Measurements from ENCODE around the gene COX4I2. TPM values are rescaled to one million over a fixed set of nuclear protein-coding genes. Genes with fewer than 3 reads are reported as not detected.

The COX4I2 gene
- total RNA-seq, 3 donors from 2014 or later = 0.63 to 0.90 (median 0.76) TPM

DNA sequence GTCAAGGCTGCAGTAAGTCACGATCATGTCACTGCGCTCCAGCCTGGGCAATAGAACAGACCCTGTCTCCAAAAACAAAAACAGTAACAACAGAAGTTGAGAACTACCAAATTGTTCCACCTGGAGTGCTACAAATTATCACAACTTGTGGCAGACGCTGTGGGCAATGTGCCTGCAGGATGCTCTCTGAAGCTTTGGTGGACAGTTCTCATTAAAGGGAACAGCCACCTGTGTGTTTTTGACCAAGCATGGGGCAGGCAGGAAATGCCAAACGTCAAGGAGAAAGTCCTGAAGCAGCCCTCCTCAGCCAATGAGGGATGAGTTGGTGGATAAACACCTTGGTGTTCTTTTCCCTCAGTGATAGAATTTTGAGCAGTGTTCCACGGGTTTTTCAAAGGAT, 15.8 kb downstream of the COX4I2 start:
- Histone ChIP-seq H3K4me1 (ENCODE audit: low read depth) (no peaks in the 10 kb centered on the region), H3K9me3 (no peaks in the 10 kb centered on the region), H3K4me3 (no peak overlapping the region), H3K36me3 (ENCODE audit: low read depth) (no peaks in the 10 kb centered on the region)
- ATAC-seq (no peak), DNase-seq (no peak)
- TF ChIP-seq, protein P1, sequence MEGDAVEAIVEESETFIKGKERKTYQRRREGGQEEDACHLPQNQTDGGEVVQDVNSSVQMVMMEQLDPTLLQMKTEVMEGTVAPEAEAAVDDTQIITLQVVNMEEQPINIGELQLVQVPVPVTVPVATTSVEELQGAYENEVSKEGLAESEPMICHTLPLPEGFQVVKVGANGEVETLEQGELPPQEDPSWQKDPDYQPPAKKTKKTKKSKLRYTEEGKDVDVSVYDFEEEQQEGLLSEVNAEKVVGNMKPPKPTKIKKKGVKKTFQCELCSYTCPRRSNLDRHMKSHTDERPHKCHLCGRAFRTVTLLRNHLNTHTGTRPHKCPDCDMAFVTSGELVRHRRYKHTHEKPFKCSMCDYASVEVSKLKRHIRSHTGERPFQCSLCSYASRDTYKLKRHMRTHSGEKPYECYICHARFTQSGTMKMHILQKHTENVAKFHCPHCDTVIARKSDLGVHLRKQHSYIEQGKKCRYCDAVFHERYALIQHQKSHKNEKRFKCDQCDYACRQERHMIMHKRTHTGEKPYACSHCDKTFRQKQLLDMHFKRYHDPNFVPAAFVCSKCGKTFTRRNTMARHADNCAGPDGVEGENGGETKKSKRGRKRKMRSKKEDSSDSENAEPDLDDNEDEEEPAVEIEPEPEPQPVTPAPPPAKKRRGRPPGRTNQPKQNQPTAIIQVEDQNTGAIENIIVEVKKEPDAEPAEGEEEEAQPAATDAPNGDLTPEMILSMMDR (IDR thresholded peaks at IDR 0.05) = no peak
- intact Hi-C loops (cut with DNase I, micrococcal nuclease) = no loop called here

DNA sequence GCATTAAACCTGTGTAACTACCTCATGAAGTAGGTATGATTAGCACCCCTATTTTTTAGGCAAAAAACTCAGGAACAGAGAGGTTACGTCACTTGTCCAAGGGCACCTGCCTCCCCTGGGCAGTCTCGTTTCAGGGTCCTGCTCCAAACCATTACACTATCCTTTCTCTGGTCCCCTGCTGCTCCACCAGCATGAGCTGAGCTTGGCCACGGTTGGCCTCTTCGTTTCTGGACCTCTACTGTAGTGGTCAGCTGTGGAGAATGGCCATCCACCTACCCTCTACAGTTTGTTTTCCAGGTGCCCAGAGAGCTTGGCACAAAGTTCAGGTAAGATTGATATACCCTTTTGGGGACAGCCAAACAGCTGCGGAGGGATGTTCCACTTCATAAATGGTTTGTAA, 16.8 kb downstream of the COX4I2 start:
- no peaks in the 10 kb centered on the region for H3K9me3 ChIP-seq
- no peak for DNase-seq
- ATAC-seq = no peak
- intact Hi-C loops (cut with DNase I, micrococcal nuclease) = no loop called here
- no peaks in the 10 kb centered on the region for H3K4me1 ChIP-seq (ENCODE audit: low read depth)
- H3K4me3 ChIP-seq = no peak overlapping the region
- H3K36me3 ChIP-seq (ENCODE audit: low read depth) = no peaks in the 10 kb centered on the region
- TF ChIP-seq, protein P1 (IDR thresholded peaks at IDR 0.05) = no peak

DNA sequence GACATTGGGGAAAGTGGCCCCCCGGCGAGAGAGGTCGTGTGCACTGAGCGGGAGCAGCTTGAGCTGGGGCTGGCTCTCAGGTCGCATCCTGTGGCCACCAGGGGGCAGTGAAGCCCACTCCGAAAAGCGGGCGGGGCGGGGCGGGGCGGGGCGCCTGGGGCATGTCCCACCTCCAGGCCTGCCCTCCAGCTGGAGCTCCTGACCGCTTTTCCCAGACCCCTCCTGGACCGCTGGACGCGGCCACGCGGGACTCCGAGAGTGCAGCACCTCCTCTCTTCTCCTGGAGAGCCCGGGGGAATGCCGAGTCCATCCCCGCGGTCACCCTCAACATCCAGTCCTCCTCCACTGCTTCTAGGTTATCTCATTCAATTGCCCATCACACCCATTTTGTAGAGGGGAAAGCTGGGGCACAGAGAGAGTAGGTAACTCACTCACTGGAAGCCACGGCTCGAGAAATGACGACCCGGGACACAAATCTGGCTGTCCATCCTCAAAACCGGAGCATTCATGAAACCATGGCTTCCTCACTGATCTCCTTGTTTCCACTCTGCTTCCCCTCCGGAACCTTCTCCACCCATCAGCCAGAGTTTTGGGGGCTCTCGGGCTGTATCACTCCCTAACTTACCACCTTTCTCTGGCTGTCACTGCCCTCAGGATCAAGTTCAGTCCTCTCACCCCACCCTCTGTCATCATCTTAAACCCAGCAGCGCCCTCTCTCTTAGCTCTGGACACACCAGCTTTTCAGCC, 24.1 kb downstream of the COX4I2 start:
- TF ChIP-seq, protein P1 (IDR thresholded peaks at IDR 0.05) = peak; percentile 68
- peaks cover 53% of the 10 kb centered on the region for H3K4me1 ChIP-seq (ENCODE audit: low read depth)
- intact Hi-C loops (cut with DNase I, micrococcal nuclease) = loop anchor here in 1 of 2 donors (2.0 kb wide), 1 partner anchor 59 kb away; no protein-coding TSS in a partner anchor
- DNase-seq = peak; percentile 87 to 92 (median 89)
- H3K4me3 ChIP-seq = no peak overlapping the region
- H3K36me3 ChIP-seq (ENCODE audit: low read depth) = no peaks in the 10 kb centered on the region
- ATAC-seq = peak; percentile 82
- no peaks in the 10 kb centered on the region for H3K9me3 ChIP-seq

DNA sequence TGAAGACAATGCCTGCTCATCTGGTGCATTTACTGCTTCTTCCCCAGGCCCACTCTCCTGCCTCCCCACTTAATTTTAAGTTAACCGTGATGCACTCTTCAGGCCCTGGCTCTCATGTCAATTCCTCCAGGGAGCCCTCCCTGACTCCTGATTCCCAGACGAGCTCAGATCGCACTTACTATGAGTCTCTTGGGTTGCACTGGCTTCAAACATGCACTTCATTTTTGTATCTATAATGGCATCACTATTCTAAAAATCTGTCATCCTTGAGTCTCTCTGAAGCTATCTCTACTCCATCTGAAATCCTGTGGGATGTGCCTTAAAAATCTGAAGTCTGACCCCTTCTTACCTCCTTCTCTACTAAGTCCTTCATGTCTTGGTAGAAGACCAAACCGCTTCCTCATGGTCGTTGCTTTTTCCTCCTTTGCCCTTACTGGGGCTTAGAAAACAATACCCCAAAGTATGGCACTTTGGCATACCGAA, 24.7 kb downstream of the COX4I2 start:
- Histone ChIP-seq H3K9me3 (no peaks in the 10 kb centered on the region), H3K4me1 (ENCODE audit: low read depth) (peaks cover 59% of the 10 kb centered on the region), H3K36me3 (ENCODE audit: low read depth) (no peaks in the 10 kb centered on the region), H3K4me3 (no peak overlapping the region)
- intact Hi-C loops (cut with DNase I, micrococcal nuclease) = loop anchor here in 1 of 2 donors (2.0 kb wide), 1 partner anchor 58 kb away; no protein-coding TSS in a partner anchor
- TF ChIP-seq, protein P1 (IDR thresholded peaks at IDR 0.05) = no peak
- DNase-seq = no peak
- ATAC-seq = no peak

DNA sequence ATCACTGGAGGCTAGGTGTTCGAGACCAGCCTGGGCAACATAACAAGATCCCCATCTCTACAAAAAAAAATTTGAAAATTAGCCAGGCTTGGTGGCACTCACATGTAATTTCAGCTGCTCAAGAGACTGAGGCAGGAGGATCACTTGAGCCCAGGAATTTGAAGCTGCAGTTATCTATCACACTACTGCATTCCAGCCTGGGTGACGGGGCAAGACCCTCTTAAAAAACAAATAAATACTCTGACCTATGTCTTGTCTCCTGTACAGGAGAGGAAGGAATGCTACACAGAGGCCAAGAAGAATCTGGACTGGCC, 25.8 kb downstream of the COX4I2 start:
- TF ChIP-seq, protein P1 (IDR thresholded peaks at IDR 0.05) = no peak
- no peak for DNase-seq
- intact Hi-C loops (cut with DNase I, micrococcal nuclease) = loop anchor here in 1 of 2 donors (2.0 kb wide), 1 partner anchor 57 kb away; no protein-coding TSS in a partner anchor
- Histone ChIP-seq H3K9me3 (no peaks in the 10 kb centered on the region), H3K4me1 (ENCODE audit: low read depth) (peaks cover 69% of the 10 kb centered on the region), H3K4me3 (no peak overlapping the region), H3K36me3 (ENCODE audit: low read depth) (no peaks in the 10 kb centered on the region)
- ATAC-seq = no peak

Measured in mucosa of descending colon (tissue), 3 donors.